ENCODE data around the gene LYST.

- no peak for TF ChIP-seq POLR2AphosphoS5 (IDR thresholded peaks at IDR 0.05; ENCODE audit: borderline replicate concordance, low read depth, low read length)
- TF ChIP-seq EZH2 (IDR thresholded peaks at IDR 0.05): no peak
- no peak for TF ChIP-seq FOXP2 (optimal IDR thresholded peaks at IDR 0.05; ENCODE audit: control extremely low read depth, extremely low read length, insufficient read depth)
Measured at GRCh38 chr1:235745503-235746136, 121.1 kb downstream of the LYST start.

All from SK-N-MC (cell line).